NCI-H460 (cell line): ENCODE measurements around the gene CTTN. TPM values are rescaled to one million over a fixed set of nuclear protein-coding genes. Genes with fewer than 3 reads are reported as not detected.
"Not testable (repeated sequence)": the region's sequence is repeated elsewhere in the genome, so short reads cannot be mapped to it uniquely, and the experiment has no call there.

Experiments used
- DNase-seq: peaks from one replicate; pipeline ENCODE4 v3.0.0-alpha.2; 2016; ENCODE audit warnings: low read depth; ENCODE audit errors: extremely low read depth
- total RNA-seq: library from RNA; depleted of rRNA; stranded (reverse); fragments of >200 nt; shearing (Covaris generic); gene quantifications from 2 replicates; pipeline ENCODE4 v1.2.3, GENCODE V29; 2014

The CTTN gene
- total RNA-seq, 1 experiment from 2014 or later = 67.7 TPM

DNA sequence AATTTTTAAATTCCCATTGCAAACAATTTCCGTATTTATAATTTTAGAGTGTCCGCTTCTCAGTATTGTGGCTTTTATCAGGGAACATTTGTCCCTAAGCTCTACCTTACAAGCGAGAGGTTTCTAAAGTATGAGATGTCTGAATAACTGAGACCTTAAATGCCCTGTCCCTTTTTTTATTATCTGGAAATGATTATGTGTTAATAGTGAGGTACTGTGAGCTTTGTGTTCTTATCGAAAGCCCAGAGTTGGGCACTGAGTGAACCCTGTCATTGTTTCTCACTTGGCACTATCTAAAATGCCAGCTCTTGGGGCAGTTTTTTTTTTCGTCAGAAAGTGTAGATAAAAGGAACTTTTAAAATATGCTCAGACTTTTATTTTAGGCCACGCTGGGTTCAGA, 9.5 kb downstream of the CTTN start:
- no peak for DNase-seq

DNA sequence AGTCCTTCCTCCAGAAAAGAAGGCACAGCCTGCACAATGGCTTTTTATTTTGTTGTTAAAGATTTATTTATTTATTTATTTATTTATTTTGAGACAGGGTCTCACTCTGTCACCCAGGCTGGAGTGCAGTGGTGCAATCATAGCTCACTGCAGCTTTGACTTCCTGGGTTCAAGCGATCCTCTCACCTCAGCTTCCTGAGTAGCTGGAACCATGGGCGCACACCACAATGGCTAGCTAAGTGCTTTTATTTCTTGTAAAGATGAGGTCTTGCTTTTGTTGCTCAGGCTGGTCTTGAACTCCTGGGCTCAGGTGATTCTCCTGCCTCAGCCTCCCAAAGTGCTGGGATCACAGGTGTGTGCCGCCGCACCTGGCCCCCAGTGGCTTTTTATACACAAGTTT, 10.0 kb downstream of the CTTN start:
- not testable (repeated sequence) for DNase-seq

- DNase-seq = no peak
Observed at GRCh38 chr11:70409437-70409836, 11.1 kb downstream of the CTTN start.

- no peak for DNase-seq
Observed at GRCh38 chr11:70409871-70410270, 11.5 kb downstream of the CTTN start.

DNA sequence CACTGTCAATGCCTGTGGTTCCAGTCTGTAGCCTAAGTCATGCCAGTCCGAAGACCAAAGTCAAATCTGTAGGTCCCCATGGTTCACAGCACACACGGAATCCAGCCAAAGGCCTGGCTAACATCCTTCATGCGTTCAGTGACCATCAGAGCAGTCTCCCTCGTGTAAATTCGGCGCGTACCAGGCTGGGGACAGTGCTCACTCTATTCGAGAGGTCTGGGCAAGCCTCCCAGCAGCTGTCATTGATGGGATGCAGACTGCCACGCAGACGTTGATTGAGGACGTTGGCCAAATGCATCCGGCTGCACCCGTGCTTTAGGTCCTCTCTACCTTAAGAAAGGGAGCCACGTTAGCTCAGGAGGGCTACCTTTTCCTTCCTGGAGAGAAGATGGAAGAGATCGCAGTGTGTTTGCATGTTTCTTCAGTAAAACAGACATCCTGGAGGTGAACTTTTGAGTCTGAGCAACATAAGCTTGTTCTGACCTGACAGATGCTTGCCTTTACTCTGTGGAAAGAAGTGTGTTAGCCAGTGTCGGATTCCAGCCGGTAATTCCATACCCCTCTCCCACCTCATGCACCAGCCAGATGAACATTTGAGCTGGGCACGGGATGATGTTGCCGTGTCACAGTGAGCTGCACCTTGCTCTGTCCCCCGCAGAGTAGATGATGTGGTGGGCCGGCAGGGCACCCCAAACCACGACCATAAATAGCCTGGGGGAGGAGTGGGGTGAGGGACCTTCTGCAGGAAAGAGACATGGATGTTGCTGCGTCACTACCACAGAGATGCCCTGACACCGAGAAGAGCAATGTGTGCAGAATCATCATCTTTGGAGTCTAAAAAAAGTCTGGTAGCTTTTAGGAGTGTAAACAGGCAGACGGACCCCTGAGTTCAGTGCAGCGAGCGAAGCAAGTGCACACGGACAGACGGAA, 12.2 kb downstream of the CTTN start:
- no peak for DNase-seq

DNA sequence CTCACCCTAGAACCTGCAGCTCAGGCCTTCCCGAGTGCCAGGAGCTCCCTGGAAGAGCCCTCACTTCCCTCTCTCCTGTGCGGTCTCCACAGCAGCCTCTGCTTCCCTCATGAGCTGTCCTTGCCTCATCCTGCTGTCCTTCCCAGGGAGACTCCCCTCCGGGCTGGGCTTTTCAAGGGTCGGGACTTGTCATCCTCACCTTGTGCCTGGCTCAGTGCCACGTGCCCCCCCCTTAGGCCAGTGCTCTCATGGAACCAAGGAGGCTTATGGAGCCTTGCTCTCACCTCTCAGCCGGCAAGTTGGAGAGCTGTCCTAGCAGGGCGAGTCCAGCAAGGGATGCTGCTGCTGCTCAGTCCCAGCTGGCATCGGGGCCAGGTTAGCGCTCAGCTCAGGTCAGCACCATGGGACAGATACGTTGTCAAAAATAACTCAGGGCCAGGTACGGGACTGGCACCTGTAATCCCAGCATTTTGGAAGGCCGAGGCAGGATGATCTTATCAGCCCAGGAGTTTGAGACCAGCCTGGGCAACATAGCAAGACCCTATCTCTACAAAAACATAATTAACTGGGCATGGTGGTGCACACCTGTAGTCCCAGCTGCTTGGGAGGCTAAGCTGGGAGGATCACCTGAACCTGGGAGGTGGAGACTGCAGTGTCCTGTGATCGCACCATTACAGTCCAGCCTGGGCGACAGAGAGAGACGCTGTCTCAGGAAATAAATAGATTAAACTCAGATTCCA, 13.6 kb downstream of the CTTN start:
- DNase-seq = no peak

- DNase-seq = no peak
Observed at GRCh38 chr11:70413151-70413550, 14.8 kb downstream of the CTTN start.

GRCh38 chr11:70414341-70415100, 16.2 kb downstream of the CTTN start:
- no peak for DNase-seq

DNA sequence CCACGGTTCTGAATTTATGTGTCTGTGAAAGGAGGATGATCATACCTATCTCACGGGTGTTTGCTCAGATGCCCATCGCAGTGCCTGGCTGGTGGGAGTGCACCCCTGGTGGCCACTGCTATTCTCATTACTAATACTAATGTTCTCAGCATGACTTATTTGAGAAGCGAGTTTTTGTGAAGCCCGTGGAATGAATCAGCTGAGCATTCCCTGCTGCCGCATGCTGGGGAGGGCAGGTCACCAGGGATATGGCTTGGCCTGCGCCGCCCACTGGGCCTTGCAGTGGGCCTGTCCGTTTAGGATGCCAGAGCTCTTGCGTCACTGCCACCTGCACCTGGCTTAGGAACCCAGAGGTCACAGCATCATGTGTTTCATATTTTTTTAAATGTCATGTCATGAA, 16.9 kb downstream of the CTTN start:
- DNase-seq = no peak

- no peak for DNase-seq
Observed at GRCh38 chr11:70415642-70416395, 17.5 kb downstream of the CTTN start.

- no peak for DNase-seq
Observed at GRCh38 chr11:70416881-70417280, 18.6 kb downstream of the CTTN start.

GRCh38 chr11:70418130-70418529, 19.8 kb downstream of the CTTN start:
- DNase-seq = no peak

DNA sequence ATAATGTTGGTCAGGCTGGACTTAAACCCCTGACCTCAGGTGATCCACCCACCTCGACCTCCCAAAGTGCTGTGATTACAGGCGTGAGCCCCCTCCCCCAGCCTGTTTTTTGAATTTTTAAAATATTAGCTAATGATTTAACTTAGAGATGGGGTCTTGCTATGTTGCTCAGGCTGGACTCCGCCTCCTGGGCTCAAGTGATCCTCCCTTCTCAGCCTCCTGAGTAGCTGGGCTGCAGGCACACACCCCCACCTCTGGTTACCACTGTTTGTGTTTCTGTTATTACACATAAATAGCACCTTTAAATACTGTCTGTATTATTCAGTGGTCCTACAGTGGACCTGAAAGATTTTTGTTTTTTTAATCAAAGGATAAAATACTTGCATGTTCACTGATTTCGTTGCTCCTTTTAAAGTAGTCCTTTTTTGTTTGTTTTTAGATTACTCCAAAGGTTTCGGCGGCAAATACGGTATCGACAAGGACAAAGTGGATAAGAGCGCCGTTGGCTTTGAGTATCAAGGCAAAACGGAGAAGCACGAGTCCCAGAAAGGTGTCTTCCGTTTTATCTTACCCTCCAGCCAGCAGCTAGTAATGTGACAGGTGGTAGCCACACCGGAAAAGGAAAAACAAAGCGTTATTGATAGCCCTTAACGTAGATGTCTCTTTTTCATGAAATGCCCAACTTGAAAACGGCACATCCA, 21.1 kb downstream of the CTTN start:
- DNase-seq = no peak

DNA sequence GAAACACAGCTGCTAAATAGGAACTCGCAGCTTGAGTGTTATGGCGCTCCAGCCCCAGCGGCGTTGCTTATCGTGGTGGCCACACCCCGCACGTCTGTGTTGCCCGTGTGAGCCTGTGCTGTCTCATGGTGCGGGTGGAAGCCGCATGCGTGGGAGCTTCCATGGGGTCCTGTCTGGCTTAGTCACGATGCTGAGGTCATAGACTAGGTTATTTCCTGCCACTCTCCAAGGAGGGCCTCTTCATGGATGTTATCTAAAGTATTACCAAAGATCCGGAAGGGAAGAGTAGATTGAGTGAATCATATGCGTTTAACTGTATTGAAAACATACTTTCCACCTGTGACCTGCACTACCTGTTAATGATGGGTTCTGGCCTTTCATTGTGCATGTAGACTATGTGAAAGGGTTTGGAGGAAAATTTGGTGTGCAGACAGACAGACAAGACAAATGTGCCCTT, 21.7 kb downstream of the CTTN start:
- DNase-seq = no peak

GRCh38 chr11:70420496-70420895, 22.2 kb downstream of the CTTN start:
- DNase-seq = no peak

DNA sequence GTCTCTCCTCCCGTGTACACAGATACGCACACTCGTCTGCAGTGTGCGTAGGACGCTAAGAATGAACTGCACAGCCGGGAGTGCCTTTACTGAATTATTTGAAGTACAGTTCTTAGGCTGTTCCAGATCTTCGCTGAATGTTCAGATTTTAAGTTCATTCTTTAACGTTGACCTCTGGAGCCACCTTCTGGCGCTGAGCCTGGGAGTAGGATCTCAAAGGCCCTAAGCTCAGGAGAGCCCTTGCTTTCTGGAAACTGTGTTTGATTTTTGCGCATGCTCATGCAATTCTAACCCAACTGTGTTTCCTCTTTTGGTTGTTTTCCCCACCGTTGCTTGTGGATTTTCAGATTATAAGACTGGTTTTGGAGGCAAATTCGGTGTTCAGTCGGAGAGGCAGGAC, 22.8 kb downstream of the CTTN start:
- no peak for DNase-seq

GRCh38 chr11:70422692-70423522, 24.6 kb downstream of the CTTN start:
- no peak for DNase-seq

GRCh38 chr11:70423523-70424505, 25.5 kb downstream of the CTTN start:
- no peak for DNase-seq
